ENCODE results near the gene TDRD5.

TDRD5 gene

DNA sequence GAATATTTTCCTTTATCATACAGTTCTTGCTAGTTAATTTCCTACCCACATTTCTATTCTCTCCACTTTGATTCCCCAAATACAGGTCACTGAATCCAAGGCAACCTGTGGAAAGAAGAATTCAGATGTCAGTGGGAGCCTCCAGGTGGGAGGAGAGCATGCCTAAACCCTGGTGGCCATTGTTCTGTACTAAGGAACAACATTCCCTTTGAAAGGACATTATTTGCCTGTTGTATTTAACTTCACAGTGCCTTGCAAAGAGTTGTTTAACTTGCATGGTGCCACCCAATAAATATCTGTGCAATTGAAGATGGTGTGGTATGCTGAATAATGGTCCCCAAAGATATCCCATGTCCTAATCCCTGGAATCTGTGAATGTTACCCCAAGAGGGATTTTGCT, 37.2 kb upstream of the TDRD5 start:
- TF ChIP-seq, protein P1, sequence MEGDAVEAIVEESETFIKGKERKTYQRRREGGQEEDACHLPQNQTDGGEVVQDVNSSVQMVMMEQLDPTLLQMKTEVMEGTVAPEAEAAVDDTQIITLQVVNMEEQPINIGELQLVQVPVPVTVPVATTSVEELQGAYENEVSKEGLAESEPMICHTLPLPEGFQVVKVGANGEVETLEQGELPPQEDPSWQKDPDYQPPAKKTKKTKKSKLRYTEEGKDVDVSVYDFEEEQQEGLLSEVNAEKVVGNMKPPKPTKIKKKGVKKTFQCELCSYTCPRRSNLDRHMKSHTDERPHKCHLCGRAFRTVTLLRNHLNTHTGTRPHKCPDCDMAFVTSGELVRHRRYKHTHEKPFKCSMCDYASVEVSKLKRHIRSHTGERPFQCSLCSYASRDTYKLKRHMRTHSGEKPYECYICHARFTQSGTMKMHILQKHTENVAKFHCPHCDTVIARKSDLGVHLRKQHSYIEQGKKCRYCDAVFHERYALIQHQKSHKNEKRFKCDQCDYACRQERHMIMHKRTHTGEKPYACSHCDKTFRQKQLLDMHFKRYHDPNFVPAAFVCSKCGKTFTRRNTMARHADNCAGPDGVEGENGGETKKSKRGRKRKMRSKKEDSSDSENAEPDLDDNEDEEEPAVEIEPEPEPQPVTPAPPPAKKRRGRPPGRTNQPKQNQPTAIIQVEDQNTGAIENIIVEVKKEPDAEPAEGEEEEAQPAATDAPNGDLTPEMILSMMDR (IDR thresholded peaks at IDR 0.05): no peak

DNA sequence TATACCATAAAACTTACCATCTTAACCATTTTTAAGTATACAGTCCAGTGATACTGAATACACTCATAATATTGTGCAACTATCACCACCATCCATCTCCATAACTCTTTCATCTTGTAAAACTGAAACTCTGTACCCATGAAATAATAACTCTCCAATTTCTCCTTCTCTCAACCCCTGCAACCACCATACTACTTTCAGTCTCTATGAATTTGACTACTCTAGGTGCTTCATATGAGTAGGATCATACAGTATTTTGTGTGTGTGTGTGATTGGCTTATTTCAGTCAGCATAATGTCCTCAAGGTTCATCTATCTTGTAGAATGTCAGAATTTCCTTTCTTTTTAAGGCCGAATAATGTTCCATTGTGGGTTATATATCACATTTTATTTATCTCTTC, 33.6 kb upstream of the TDRD5 start:
- TF ChIP-seq, protein P1 (IDR thresholded peaks at IDR 0.05): no peak

DNA sequence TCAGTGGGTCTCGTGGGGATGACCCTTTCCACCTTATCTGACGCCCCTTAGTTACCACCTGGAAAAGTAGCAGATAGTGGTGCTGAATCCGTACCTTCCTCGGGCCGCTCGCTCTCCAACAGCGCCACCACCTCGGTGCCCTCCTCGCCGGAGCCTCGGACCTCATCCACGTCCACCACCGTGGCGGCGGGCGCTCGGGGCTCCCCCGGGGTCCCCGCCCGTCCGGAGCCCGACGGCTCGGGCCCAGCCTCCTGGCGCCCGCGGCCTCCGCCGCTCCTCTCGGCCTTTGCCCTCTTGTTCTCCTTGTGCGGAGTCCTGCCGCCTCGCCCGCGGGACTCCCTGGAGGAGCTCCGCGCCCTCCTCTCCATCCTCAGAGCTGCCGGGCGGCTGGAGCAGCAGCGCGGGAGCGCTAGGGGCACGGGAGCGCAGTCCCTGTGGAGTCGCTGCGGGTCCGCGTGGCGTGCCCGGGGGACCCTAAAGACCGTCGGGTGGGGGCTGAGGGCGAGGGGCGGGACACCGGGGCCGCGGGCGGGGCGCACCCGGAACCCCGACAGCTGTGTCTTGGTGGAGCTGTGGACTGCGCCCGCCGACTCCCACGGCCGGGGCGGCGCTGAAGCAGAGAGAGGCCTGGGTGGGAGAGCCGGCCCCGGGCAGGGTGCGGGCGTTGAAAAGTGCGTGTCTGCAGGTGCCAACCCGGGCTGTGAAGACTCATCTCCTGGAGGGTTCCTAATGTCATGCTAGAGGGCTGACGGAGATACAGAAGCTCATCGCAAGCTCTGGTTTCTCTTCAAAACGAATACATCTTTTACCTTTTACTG, 15.9 kb upstream of the TDRD5 start, which contains the start of gene NPHS2:
Gene NPHS2 (minus strand): TSS at position 452 of the 818 bp plus-strand sequence. CDS start 84 bp downstream, at position 368.
- TF ChIP-seq, protein P1 (IDR thresholded peaks at IDR 0.05): no peak

DNA sequence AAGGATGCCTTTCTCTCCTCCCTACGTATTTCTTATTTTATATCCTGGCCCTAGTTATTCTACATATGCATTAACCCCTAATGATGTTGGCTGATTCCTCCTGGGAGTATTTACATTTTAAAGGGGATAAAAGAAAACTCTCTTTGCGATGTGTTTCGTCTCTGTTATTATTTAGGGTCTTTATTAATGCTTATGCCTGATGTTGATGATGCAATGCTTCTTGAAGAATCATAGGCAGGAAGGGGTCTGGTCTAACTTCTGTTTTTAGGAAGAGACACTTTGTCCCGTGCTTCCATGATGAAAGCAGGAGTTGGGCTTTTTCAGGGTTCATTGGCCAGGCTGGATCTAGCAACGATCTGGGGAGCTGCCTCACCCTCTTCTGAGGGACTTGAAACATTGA, 15.1 kb upstream of the TDRD5 start:
- TF ChIP-seq, protein P1 (IDR thresholded peaks at IDR 0.05): no peak

DNA sequence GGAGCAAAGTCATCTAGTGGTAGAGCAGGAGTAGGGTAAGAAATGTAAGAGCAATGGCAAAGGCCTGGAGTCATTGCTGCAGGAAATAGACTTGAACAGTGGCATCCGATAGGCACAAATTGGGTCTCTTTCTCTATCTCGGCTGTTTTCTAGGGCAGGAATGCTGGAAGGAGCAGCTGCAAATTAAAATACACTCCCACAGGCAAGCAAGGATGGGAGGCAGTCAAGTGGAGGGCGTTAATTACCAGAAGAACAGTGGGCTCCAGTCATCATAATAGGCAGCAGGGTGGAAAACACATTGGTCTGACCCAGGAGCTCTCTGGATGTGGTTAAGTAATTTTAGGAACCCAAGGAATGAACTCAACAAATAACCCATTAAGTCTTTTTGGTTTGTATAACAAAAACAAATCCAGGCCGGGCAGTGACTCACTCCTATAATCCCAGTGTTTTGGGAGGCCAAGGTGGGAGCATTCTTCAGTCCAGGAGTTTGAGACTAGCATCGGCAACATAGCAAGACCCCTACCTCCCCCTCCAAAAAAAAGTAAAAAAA, 7.8 kb upstream of the TDRD5 start:
- TF ChIP-seq, protein P1 (IDR thresholded peaks at IDR 0.05): no peak

DNA sequence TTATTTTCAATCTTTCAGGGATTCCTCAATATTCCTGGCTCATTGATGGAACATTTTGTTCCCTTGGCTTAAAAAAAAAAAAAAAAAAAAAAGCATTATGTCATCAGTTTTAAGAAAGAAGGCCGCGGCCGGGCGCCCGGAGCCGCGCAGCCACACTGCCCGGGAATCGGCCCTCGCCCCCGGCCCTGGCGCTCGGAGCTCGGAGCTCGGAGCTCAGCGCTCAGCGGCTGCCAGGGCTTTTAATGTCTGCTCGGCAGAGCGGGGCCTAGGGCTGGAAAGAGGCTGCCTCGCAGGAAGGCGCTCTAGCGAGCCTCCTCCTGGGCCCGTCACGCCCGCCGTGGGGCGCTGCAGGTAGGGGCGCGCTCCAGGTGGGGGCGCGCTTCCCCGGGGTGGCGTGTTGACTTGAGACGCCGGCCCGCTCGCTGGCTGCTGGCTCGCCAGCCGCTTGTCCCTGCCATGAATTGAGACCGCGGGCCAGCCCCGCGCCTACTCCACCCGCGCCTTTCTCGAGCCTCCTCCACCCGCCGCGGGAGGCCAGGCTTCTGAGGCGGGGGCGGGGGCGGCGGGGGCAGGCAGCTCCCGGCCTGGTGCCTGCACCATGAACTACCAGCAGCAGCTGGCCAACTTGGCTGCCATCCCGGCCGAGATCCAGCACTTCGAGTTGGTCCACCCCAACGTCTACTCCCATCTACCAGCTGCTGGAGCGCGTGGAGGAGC, 5.4 kb upstream of the TDRD5 start:
- TF ChIP-seq, protein P1 (IDR thresholded peaks at IDR 0.05): peak; percentile 86

DNA sequence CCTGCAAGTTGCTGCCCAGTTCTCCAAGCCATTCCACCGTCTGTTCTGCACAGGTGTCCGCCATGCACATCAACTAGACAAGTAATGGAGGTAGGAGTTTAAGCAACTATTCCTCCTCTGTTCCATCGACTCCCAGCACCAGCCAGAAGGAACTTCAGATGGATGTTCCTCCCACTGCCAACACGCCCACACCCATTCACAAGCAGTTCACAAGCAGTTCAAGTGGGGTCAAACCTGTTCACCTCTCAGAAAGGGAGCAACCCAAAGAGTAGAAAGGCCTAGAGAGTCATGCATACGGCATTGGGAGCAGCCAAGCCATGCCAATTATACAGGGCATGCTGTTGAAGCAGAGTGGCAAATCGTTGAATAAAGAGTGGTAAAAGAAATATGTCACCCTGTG, 4.3 kb upstream of the TDRD5 start:
- TF ChIP-seq, protein P1 (IDR thresholded peaks at IDR 0.05): no peak
